K562 (cell line): ENCODE measurements around the gene HAGHL. TPM values are rescaled to one million over a fixed set of nuclear protein-coding genes. Genes with fewer than 3 reads are reported as not detected.

Experiments
- ATAC-seq: fragments of 200-7000 bp; cut with Tn5 transposase; 3 replicates; pipeline ENCODE4 v1.9.1; 2020; ENCODE audit warnings: moderate library complexity
- BruUV-seq: library from RNA; stranded (reverse); fragments of 400-500 nt; replicated peaks from 2 replicates; lab custom pipeline; 2021; lab: Mats Ljungman, UMichigan
- CTCF ChIA-PET: fragments of 300-600 bp; formaldehyde crosslinking; extraction: SDS; loops from one replicate; lab custom pipeline; 2021; ENCODE audit warnings: low intra/inter-chr PET ratio; lab: Yijun Ruan, JAX
- POLR2A ChIA-PET: fragments of 300-600, 350-650 bp; sonication (Branson Sonifier 250); formaldehyde crosslinking; extraction: SDS; loops from one replicate; lab custom pipeline; 2021; ENCODE audit warnings: antibody characterized with exemption, inconsistent platforms; lab: Yijun Ruan, JAX
- DNase-seq, 4 experiments: peaks; one replicate each; pipeline versions ENCODE4 v3.0.0 to v3.0.0-alpha.2; 2011 to 2018; ENCODE audit warnings: low spot score in 3 of 4, mixed read lengths in 3 of 4; ENCODE audit errors: extremely low read depth in 1 of 4
- FAIRE-seq: peaks from 2 replicates; lab custom pipeline; 2011; peaks lifted over from hg19 to GRCh38; lab: Jason Lieb, UNC
- H2AFZ ChIP-seq: 2 replicates; pipeline ENCODE4 v1.6.0; 2011; ENCODE audit warnings: low read depth, low read length, control low read depth, inconsistent platforms
- H3K27ac ChIP-seq: fragments of 200-600 bp; 3 replicates; pipeline ENCODE4 v1.8.0; 2011; ENCODE audit warnings: low read depth, mild to moderate bottlenecking, control low read depth, inconsistent platforms, low read length, moderate library complexity, mixed read lengths; ENCODE audit errors: extremely low read depth
- H3K27me3 ChIP-seq, 2 experiments: fragments of 300-600 bp in 1 of 2; 2 replicates in 1 of 2; 3 replicates in 1 of 2; pipeline versions ENCODE4 v1.6.0 to v1.8.0; 2011; ENCODE audit warnings: inconsistent platforms in 2 of 2, low read length in 2 of 2, mild to moderate bottlenecking in 1 of 2, mixed read lengths in 1 of 2, moderate library complexity in 1 of 2; ENCODE audit not compliant: control insufficient read depth in 2 of 2, insufficient read depth in 2 of 2
- H3K36me3 ChIP-seq: fragments of 300-600 bp; 3 replicates; pipeline ENCODE4 v1.8.0; 2011; ENCODE audit warnings: mild to moderate bottlenecking, low read length, inconsistent platforms; ENCODE audit not compliant: control insufficient read depth, insufficient read depth
- H3K4me1 ChIP-seq, 2 experiments: fragments of 200-600 bp in 1 of 2; replicated peaks in 1 of 2; 2 replicates in 1 of 2; 3 replicates in 1 of 2; pipeline versions ENCODE4 v1.5.1 to v1.8.0; 2011; ENCODE audit warnings: inconsistent platforms in 2 of 2, low read length in 2 of 2, mild to moderate bottlenecking in 1 of 2, mixed read lengths in 1 of 2, moderate library complexity in 1 of 2; ENCODE audit not compliant: control insufficient read depth in 2 of 2, insufficient read depth in 2 of 2
- H3K4me2 ChIP-seq: 2 replicates; pipeline ENCODE4 v1.6.1; 2011; ENCODE audit warnings: low read length, control low read depth, inconsistent platforms, mixed read lengths; ENCODE audit not compliant: insufficient read depth
- H3K4me3 ChIP-seq: fragments of 200-600 bp; sonication (generic), shearing (Covaris generic); 2 replicates; pipeline ENCODE4 v1.5.1; 2016; ENCODE audit warnings: control low read depth, inconsistent platforms
- H3K79me2 ChIP-seq: fragments of 200-600 bp; 3 replicates; pipeline ENCODE4 v1.8.0; 2011; ENCODE audit warnings: low read length, inconsistent platforms; ENCODE audit not compliant: control insufficient read depth, insufficient read depth
- H3K9ac ChIP-seq, 2 experiments: 2 replicates each; pipeline versions ENCODE4 v1.6.0 to v1.6.1; 2011; ENCODE audit warnings: low read depth in 2 of 2, low read length in 2 of 2, control low read depth in 1 of 2, inconsistent platforms in 1 of 2, mild to moderate bottlenecking in 1 of 2, mixed read lengths in 1 of 2; ENCODE audit not compliant: insufficient read depth in 1 of 2
- H3K9me1 ChIP-seq: one replicate; pipeline ENCODE4 v1.6.0; 2011; ENCODE audit warnings: inconsistent platforms, mild to moderate bottlenecking, low read length, moderate library complexity; ENCODE audit not compliant: control insufficient read depth, insufficient read depth
- H3K9me3 ChIP-seq: replicated peaks from 2 replicates; pipeline ENCODE4 v1.5.1; 2011; ENCODE audit warnings: low read depth, low read length, inconsistent platforms; ENCODE audit not compliant: control insufficient read depth, insufficient read depth
- H4K20me1 ChIP-seq: replicated peaks from 2 replicates; pipeline ENCODE4 v1.6.1; 2011; ENCODE audit warnings: low read length, inconsistent platforms, mixed read lengths; ENCODE audit not compliant: control insufficient read depth, insufficient read depth
- HDAC1 ChIP-seq, 2 experiments: fragments of 450-650 bp; IDR thresholded peaks; 2 replicates each; pipeline ENCODE4 v1.6.1; 2016 to 2017; ENCODE audit warnings: inconsistent platforms in 1 of 2, mild to moderate bottlenecking in 1 of 2, moderate library complexity in 1 of 2
- POLR2G ChIP-seq: fragments of 200-400 bp; formaldehyde crosslinking; IDR thresholded peaks from 2 replicates; pipeline ENCODE4 v1.6.1; 2017; ENCODE audit warnings: low read depth, mild to moderate bottlenecking, antibody characterized with exemption, low read length, moderate library complexity
- STAT5B ChIP-seq: fragments of 250-450 bp; sonication (Bioruptor Pico); IDR thresholded peaks from 2 replicates; pipeline ENCODE4 v1.8.0; 2021; ENCODE audit warnings: mild to moderate bottlenecking, inconsistent platforms
- TAF1 ChIP-seq: IDR thresholded peaks from 2 replicates; pipeline ENCODE4 v1.6.1; 2011; ENCODE audit warnings: mild to moderate bottlenecking, low read length, moderate library complexity; ENCODE audit not compliant: insufficient read depth, control insufficient read depth, severe bottlenecking; ENCODE audit errors: extremely low read depth
- U2AF1 ChIP-seq: fragments of 200-400 bp; formaldehyde crosslinking; optimal IDR thresholded peaks from 2 replicates; pipeline ENCODE3; 2017; ENCODE audit warnings: mild to moderate bottlenecking, low read depth, low read length, moderate library complexity
- WGBS: fragments of 100-300 bp; shearing (Covaris generic); methylation state at CpG from one replicate; pipeline ENCODE4 v1.1.6; 2016; ENCODE audit warnings: low coverage, mixed read lengths; ENCODE audit not compliant: insufficient coverage; ENCODE audit errors: missing lambda C conversion rate; 5-methylcytosine and 5-hydroxymethylcytosine counted together
- in situ Hi-C: fragments of 300-500 bp; cut with MboI; formaldehyde crosslinking; loops from 4 replicates; pipeline ENCODE4 v1.15.0; 2018; ENCODE audit warnings: inconsistent platforms, mixed read lengths
- intact Hi-C: fragments of 100-400 bp; cut with micrococcal nuclease; formaldehyde crosslinking; loops from 2 replicates; pipeline ENCODE4 v1.14.2; 2022
- polyA plus RNA-seq, 8 experiments: library from polyadenylated mRNA; depleted of rRNA in 4 of 8; stranded (reverse) in 5 of 8; unstranded in 3 of 8; fragments of >200 nt; fragmentation: Nextera tagmentation in 2 of 8; fragmentation: Illumina TruSeq in 1 of 8; extraction: Ambion mirVana in 2 of 8; extraction: Trizol in 1 of 8; gene quantifications; 2 replicates each; pipeline versions ENCODE4 v1.2.1 to v1.2.3, GENCODE V29; 2011 to 2014; ENCODE audit warnings: inconsistent platforms in 1 of 8, missing spikeins in 1 of 8
- total RNA-seq, 7 experiments: library from RNA; depleted of rRNA in 6 of 7; stranded (reverse); fragments of >200 nt in 6 of 7; fragmentation: Illumina TruSeq in 2 of 7; extraction: Trizol in 2 of 7; gene quantifications; 2 replicates each; pipeline versions ENCODE4 v1.2.1 to v1.2.3, GENCODE V29; 2011 to 2021; ENCODE audit warnings: low replicate concordance in 1 of 7
- TF ChIP-seq, protein P1 (sequence below): sonication (generic); formaldehyde crosslinking; IDR thresholded peaks from 2 replicates; pipeline ENCODE4 v1.8.1; 2023; ENCODE audit warnings: mild to moderate bottlenecking, missing genetic modification reagents

The HAGHL gene
- total and polyA plus RNA-seq, 9 of the 15 experiments (the other 6 are each of a cell fraction or from before 2014, with no cell fraction given): 0.31 to 83.4 (median 20.7) TPM

DNA sequence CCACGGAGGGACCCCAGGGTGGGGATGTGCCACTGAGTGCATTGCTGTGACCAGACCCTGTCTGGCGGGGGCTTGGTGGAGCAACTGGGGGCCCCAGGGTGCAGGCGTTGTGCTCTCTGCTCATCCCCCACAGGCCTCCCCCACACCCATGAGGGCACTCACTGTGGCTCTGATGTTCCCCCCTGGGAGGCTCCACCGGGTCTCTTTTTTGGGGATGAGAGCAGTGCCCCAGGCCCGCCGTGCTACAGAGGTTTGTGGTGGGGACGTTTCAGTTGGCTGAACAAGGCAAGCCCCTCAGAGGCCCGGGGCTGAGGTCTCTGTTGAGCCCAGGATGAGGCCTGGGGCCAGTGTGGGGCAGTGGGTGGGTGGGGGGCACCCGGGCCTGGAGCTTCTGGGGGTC, 3.2 kb upstream of the HAGHL start:
- Histone ChIP-seq H3K4me2 (no peak overlapping the region), H3K79me2 (peaks cover 54% of the 10 kb centered on the region), H3K27ac (no peak overlapping the region), H3K4me3 (no peak overlapping the region), H3K4me1 (peaks cover 18 to 96% of the 10 kb centered on the region in 2 experiments), H3K27me3 (no peaks in the 10 kb centered on the region), H3K9ac (peak overlapping the region in 1 of 2 experiments; percentile 99; a peak in 2 of 4 replicates), H3K36me3 (peaks cover 16% of the 10 kb centered on the region; the same call in 2 of the 3 replicates), H3K9me1 (peaks cover 3% of the 10 kb centered on the region), H4K20me1 (no peaks in the 10 kb centered on the region; the same call in 1 of the 2 replicates), H2AFZ (no peak overlapping the region), H3K9me3 (no peaks in the 10 kb centered on the region)
- ChIA-PET CTCF (no interaction called here), POLR2A (interaction anchor here (0.6 to 4.5 kb wide), 6 partner anchors 13 to 370 kb away, joined by 3 to 25 read pairs (median 3); no protein-coding TSS in a partner anchor)
- DNase-seq: no peak
- no TSS peak for BruUV-seq
- in situ Hi-C loops: no loop called here
- WGBS: 76% methylated on average over 8 of the region's 9 CpGs
- ATAC-seq: no peak
- TF ChIP-seq, protein P1, sequence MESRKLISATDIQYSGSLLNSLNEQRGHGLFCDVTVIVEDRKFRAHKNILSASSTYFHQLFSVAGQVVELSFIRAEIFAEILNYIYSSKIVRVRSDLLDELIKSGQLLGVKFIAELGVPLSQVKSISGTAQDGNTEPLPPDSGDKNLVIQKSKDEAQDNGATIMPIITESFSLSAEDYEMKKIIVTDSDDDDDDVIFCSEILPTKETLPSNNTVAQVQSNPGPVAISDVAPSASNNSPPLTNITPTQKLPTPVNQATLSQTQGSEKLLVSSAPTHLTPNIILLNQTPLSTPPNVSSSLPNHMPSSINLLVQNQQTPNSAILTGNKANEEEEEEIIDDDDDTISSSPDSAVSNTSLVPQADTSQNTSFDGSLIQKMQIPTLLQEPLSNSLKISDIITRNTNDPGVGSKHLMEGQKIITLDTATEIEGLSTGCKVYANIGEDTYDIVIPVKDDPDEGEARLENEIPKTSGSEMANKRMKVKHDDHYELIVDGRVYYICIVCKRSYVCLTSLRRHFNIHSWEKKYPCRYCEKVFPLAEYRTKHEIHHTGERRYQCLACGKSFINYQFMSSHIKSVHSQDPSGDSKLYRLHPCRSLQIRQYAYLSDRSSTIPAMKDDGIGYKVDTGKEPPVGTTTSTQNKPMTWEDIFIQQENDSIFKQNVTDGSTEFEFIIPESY (CRISPR knock-in tag): 0 out of 2 replicates have a peak, but pooled peaks have one; percentile 27
- TF ChIP-seq STAT5B (CRISPR knock-in tag) (no peak), POLR2G (0 out of 2 replicates have a peak, but pooled peaks have one; percentile 15), U2AF1 (no peak), TAF1 (no peak), HDAC1 (IDR thresholded peaks at IDR 0.05) (no peak)
- intact Hi-C loops: no loop called here
- no peak for FAIRE-seq
